Thyroid gland (tissue), 4 donors: ENCODE results near the gene GLT8D2.

Experiments
- POLR2A ChIP-seq, 2 donors: fragments of 450-650 bp; IDR thresholded peaks; one replicate each; pipeline ENCODE4 v1.6.1; 2017; ENCODE audit warnings: antibody characterized with exemption in 2 of 2, mild to moderate bottlenecking in 2 of 2, moderate library complexity in 1 of 2
- TF ChIP-seq, protein P1 (sequence below), 6 experiments: fragments of 200-600 bp in 3 of 6; fragments of 450-650 bp in 3 of 6; sonication (generic) in 3 of 6; IDR thresholded peaks; one replicate each; pipeline ENCODE4 v1.5.1; 2016 to 2019; ENCODE audit warnings: antibody characterized with exemption in 6 of 6, mild to moderate bottlenecking in 2 of 6, inconsistent platforms in 1 of 6, moderate library complexity in 1 of 6

DNA sequence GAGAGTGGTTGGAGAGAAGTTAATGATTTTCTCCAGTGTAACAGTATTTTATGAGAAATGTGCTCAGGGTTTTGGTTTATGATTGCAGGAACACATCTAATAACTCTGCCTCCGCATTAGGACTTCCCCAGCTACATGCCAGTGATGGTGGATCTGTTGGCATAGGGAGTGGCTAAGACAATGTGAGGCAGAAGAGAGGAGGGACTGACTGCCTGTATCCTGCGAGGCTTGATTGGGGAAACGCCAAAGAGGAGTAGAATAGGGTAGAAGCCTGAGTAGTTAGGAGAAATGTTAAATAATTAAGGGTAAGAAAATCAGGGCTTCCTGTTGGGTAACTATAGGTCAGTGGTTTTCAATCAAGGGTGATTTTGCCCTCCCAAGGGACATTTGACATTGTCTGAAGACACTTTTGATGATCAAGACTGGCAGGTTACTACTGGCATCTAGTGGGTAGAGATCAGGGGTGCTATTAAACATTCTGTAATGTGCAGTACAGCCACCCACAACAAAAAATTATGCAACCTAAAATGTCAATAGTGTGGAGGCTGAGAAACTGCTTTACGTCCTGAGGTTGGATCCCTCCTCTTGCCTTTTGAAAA, 71.5 kb downstream of the GLT8D2 start:
- TF ChIP-seq, protein P1, sequence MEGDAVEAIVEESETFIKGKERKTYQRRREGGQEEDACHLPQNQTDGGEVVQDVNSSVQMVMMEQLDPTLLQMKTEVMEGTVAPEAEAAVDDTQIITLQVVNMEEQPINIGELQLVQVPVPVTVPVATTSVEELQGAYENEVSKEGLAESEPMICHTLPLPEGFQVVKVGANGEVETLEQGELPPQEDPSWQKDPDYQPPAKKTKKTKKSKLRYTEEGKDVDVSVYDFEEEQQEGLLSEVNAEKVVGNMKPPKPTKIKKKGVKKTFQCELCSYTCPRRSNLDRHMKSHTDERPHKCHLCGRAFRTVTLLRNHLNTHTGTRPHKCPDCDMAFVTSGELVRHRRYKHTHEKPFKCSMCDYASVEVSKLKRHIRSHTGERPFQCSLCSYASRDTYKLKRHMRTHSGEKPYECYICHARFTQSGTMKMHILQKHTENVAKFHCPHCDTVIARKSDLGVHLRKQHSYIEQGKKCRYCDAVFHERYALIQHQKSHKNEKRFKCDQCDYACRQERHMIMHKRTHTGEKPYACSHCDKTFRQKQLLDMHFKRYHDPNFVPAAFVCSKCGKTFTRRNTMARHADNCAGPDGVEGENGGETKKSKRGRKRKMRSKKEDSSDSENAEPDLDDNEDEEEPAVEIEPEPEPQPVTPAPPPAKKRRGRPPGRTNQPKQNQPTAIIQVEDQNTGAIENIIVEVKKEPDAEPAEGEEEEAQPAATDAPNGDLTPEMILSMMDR (IDR thresholded peaks at IDR 0.05), result no peak
- no peak for TF ChIP-seq POLR2A (IDR thresholded peaks at IDR 0.05)
